Measurements from ENCODE around the gene TSEN15.

- TF ChIP-seq CTCF (IDR thresholded peaks at IDR 0.05; ENCODE audit: insufficient read depth, low read length) (no peak), POLR2AphosphoS5 (IDR thresholded peaks at IDR 0.05; ENCODE audit: low read depth) (no peak), REST (IDR thresholded peaks at IDR 0.05; ENCODE audit: insufficient replicate concordance, low read depth) (no peak)
These were observed 49.5 kb upstream of the TSEN15 start for GRCh38 chr1:184002071-184002470.

Data from HL-60 (cell line).